Effector memory CD4-positive, alpha-beta T cell (primary cell): Measurements from ENCODE around the gene GLI1.

ENCODE experiments used
- DNase-seq, 3 donors: peaks; one replicate each; pipeline ENCODE4 v3.0.0-alpha.2; 2020
- H3K27ac ChIP-seq: 2 replicates; pipeline ENCODE4 v1.7.0; 2013; ENCODE audit warnings: mild to moderate bottlenecking, low read length, moderate library complexity; ENCODE audit not compliant: insufficient read depth, poor library complexity, severe bottlenecking
- H3K27me3 ChIP-seq: replicated peaks from 2 replicates; pipeline ENCODE4 v1.7.0; 2013; ENCODE audit warnings: mild to moderate bottlenecking, low read length; ENCODE audit not compliant: insufficient read depth, control insufficient read depth, poor library complexity, severe bottlenecking
- H3K36me3 ChIP-seq: 2 replicates; pipeline ENCODE4 v1.7.0; 2013; ENCODE audit warnings: mild to moderate bottlenecking, low read length, moderate library complexity; ENCODE audit not compliant: control insufficient read depth, insufficient read depth
- H3K4me1 ChIP-seq: 2 replicates; pipeline ENCODE4 v1.7.0; 2013; ENCODE audit warnings: low read length, mild to moderate bottlenecking; ENCODE audit not compliant: control insufficient read depth, insufficient read depth, poor library complexity, severe bottlenecking
- H3K4me3 ChIP-seq: 2 replicates; pipeline ENCODE4 v1.7.0; 2013; ENCODE audit warnings: low read length, low read depth, mild to moderate bottlenecking; ENCODE audit not compliant: insufficient read depth, poor library complexity, severe bottlenecking
- H3K9me3 ChIP-seq: 2 replicates; pipeline ENCODE4 v1.7.0; 2013; ENCODE audit warnings: mild to moderate bottlenecking, low read length, moderate library complexity; ENCODE audit not compliant: control insufficient read depth

The GLI1 gene

DNA sequence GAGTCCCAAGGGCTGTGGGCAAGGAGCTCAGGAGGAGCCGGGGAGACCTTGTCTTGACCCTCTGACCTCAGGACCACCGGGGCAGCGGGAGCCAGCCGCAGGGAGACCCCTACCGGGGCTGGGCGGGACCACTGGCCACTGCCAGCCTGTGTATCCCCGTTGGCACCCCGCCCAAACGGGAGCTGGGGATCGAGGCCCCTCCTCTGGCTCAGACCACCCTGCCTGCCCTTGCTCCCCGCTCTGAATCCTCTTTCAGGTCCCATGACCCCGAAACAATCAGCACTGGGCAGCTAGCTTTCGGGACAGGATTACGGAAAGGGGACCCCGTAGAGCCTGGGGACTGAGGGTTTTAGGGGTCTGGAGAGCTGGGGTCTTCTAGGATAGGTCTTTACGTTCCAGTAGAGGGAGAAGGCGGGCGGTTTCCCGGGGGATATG is 1.3 kb downstream of the GLI1 start:
- no peak for DNase-seq
- no peaks in the 10 kb centered on the region for H3K9me3 ChIP-seq
- peaks cover 8% of the 10 kb centered on the region for H3K27me3 ChIP-seq
- peak overlapping the region; percentile 68 for H3K4me3 ChIP-seq
- no peak overlapping the region for H3K27ac ChIP-seq
- H3K4me1 ChIP-seq: peaks cover 35% of the 10 kb centered on the region
- no peaks in the 10 kb centered on the region for H3K36me3 ChIP-seq

DNA sequence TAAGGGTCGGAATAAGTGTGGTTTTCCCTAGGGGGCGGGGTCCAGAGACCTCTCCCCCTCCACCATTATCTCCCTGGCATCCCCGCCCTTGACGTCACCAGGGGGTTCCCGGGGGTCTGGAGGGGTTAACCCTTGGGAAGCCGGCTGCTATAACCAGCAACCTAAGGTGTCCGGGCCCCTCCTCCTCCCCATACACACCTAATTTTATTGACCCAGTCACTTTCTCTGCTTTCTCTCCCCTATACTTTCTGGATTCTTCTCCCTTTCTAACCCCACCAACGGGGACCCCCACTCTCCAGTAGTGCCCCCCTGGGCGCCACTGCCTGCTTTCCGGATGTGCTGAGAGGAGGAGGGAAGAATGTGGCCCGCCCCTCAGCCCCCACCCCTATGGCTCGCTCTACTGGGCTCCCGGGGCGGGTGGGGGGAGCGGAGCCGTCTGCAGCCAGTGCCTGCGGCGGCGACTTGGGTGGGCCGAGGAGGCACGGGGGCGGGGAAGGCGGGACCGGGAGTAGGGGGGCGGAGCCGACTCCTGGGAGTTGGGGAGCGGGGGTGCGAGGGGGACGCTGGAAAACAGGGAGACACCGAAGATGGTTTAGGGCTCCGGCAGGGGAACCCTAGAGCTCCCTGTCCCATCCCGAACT is 1.8 kb downstream of the GLI1 start:
- Histone ChIP-seq H3K4me3 (peak overlapping the region; percentile 68), H3K4me1 (peaks cover 35% of the 10 kb centered on the region), H3K27ac (no peak overlapping the region), H3K27me3 (peaks cover 8% of the 10 kb centered on the region), H3K36me3 (no peaks in the 10 kb centered on the region), H3K9me3 (no peaks in the 10 kb centered on the region)
- no peak for DNase-seq

DNA sequence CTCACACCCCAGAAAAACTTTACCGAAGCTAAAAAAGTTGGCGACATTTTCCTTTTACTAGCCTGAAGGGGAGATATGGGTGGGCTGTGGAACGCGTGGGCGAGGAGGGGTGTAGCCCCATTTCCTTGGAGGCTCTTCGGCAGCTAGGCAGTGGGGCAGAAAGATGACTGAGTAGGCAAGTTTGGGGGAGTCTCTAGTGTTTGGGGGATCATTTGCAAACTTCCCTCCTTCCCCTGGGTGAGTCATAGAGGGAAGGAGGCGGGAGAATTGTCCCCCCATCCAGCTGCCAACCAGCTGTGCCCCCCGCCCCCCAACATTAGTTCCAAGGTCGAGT is 2.3 kb downstream of the GLI1 start:
- peak overlapping the region; percentile 68 for H3K4me3 ChIP-seq

DNA sequence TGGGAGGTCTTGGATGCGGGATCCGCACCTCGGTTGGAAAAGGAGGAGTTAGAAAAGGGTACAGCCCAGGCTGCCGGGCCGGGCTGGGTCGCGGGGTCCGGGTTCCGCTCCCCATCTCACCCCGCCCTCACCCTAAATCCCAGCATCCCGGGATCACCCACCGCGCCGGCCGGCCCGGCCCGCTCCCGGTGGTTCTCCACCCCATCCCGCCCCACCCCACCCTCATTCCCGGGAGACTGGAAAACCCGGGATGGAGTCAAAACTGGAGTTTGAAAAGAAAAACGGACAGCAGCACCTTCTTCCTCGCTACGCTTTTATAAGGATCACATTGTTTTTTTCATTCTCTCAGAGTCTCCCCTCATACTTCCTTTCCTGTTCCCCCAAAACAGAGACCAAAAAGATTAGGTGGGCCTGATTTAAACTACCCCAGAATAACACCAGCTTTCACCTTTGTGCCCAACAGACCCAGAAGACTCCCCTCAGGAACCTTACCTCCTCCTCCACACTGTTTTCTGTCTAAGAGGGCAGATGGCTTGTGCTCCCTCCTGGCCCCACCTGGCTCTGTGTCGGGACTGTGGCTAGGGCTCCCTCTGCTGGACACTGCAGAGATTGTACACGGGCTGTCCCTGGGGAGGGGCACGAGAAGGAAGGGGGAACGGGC is 2.8 kb downstream of the GLI1 start:
- H3K27me3 ChIP-seq: peaks cover 8% of the 10 kb centered on the region
- peaks cover 35% of the 10 kb centered on the region for H3K4me1 ChIP-seq
- no peaks in the 10 kb centered on the region for H3K9me3 ChIP-seq
- no peaks in the 10 kb centered on the region for H3K36me3 ChIP-seq
- peak overlapping the region; percentile 68 for H3K4me3 ChIP-seq
- H3K27ac ChIP-seq: peak overlapping the region; percentile 12
- DNase-seq: peak; percentile 73 to 79 (median 78)

More for the DNA sequence above, 2.3 kb downstream of the GLI1 start:
- Histone ChIP-seq H3K36me3 (no peaks in the 10 kb centered on the region), H3K27me3 (peaks cover 8% of the 10 kb centered on the region), H3K9me3 (no peaks in the 10 kb centered on the region), H3K4me1 (peaks cover 35% of the 10 kb centered on the region), H3K27ac (peak overlapping the region; percentile 12)
- DNase-seq: no peak

DNA sequence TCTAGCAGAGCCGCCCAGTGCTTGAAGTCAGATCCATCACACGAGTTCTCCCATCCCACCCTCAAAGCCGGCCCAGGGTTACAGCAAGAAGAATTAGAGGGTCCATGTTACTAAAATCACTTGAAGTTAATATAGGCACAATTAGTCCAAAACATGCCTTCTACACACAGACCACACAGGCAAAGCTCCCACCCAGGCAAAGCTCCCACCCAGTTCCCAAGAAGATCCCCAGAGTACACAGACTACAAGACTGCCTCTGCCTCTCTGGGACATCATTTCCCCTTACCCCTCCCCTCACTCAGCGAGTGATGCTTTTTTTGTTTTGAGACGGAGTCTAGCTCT is 3.3 kb downstream of the GLI1 start:
- Histone ChIP-seq H3K4me1 (peaks cover 35% of the 10 kb centered on the region), H3K4me3 (no peak overlapping the region), H3K9me3 (no peaks in the 10 kb centered on the region), H3K27me3 (peaks cover 8% of the 10 kb centered on the region), H3K36me3 (no peaks in the 10 kb centered on the region), H3K27ac (no peak overlapping the region)
- DNase-seq: no peak

DNA sequence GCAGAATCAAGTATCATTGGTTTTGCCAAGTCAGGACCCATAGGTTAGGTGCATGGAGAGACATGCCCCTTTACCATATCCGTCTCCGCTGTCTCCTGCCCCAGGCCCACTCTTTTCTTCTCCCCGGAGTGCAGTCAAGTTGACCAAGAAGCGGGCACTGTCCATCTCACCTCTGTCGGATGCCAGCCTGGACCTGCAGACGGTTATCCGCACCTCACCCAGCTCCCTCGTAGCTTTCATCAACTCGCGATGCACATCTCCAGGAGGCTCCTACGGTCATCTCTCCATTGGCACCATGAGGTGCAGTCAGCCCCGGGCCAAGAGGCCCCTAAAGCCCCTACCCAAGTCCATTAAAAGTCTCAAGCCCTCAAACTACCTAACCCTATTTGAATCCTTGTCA is 5.0 kb downstream of the GLI1 start:
- peaks cover 8% of the 10 kb centered on the region for H3K27me3 ChIP-seq
- H3K27ac ChIP-seq: no peak overlapping the region
- no peak for DNase-seq
- H3K9me3 ChIP-seq: no peaks in the 10 kb centered on the region
- no peak overlapping the region for H3K4me3 ChIP-seq
- H3K36me3 ChIP-seq: peaks cover 8% of the 10 kb centered on the region
- H3K4me1 ChIP-seq: peaks cover 29% of the 10 kb centered on the region

DNA sequence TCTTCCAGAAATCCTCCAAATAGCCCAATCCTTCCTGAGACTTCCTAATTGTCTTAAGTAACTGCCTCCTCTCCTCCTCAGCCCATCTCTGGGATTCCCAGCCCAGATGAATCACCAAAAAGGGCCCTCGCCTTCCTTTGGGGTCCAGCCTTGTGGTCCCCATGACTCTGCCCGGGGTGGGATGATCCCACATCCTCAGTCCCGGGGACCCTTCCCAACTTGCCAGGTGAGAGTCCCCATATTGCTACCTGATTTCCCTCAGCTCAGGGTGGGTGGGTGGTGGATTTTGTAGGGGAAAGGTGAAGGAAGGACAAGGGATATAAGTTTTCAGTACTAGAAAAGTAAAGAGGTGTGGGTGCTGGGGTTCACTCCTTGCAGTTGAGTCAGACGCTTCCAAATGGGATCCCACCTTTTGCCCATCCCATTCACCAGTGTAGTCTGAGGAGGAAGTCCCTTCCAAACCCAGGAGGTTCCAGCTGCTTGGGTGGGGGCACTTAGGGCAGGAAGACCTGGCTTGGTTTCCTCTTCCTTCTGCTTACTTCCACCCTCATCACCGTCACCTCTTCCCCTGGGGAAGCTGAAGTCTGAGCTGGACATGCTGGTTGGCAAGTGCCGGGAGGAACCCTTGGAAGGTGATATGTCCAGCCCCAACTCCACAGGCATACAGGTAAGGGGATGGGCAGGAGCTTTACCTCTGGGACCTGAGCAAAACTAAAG is 5.6 kb downstream of the GLI1 start:
- H3K4me1 ChIP-seq: peaks cover 23% of the 10 kb centered on the region
- H3K36me3 ChIP-seq: peaks cover 14% of the 10 kb centered on the region
- no peak for DNase-seq
- H3K27ac ChIP-seq: no peak overlapping the region
- no peak overlapping the region for H3K4me3 ChIP-seq
- H3K9me3 ChIP-seq: no peaks in the 10 kb centered on the region
- H3K27me3 ChIP-seq: peaks cover 8% of the 10 kb centered on the region

DNA sequence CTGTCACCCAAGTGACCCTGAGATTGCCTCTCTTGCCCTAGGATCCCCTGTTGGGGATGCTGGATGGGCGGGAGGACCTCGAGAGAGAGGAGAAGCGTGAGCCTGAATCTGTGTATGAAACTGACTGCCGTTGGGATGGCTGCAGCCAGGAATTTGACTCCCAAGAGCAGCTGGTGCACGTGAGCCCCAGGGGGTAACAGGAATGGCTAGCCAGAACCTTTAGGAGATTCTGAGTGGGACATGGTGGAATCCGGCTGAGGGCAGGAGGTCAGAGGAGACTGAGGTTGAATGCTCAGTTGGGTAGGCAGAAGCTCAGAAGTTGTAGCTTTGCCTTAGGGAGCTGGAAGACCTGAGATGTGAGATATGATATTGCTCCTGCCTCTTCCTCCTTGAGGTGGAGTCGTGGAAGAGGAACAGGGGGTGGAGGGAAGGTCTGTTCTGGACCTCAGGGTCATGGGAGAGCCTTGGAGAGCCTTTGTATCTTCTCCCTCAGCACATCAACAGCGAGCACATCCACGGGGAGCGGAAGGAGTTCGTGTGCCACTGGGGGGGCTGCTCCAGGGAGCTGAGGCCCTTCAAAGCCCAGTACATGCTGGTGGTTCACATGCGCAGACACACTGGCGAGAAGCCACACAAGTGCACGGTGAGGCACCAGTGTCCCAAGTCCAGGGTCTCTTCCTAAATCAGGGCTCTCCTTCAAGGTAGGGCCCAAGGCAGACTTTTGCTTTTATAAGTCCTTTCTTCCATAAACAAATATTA is 6.3 kb downstream of the GLI1 start:
- Histone ChIP-seq H3K27me3 (peaks cover 2% of the 10 kb centered on the region), H3K4me3 (no peak overlapping the region), H3K27ac (no peak overlapping the region), H3K36me3 (peaks cover 22% of the 10 kb centered on the region), H3K9me3 (no peaks in the 10 kb centered on the region), H3K4me1 (peaks cover 16% of the 10 kb centered on the region)
- DNase-seq: no peak

DNA sequence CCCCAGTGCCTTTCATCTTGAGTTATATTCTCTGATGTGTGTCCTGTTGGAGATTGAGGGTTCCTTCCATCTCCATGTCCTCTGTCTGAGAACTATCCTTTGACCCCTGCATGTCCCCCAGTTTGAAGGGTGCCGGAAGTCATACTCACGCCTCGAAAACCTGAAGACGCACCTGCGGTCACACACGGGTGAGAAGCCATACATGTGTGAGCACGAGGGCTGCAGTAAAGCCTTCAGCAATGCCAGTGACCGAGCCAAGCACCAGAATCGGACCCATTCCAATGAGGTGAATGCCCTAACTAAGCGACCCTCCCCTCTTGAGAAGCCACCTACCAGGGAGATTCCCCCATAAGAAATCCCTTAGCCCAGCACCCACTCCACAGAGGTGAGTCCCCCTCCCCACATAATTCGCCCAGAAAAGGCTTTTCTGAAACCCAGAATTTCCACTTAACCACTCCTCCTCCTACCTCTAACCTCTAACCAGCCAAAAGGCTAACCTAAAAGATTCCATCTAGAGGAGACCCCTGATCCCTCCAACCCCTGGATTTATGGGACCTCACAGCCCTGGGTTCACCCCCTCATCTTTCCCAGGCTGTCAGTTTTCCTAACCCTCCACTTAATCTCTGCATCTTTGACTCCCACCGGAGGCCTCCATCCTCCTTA is 7.8 kb downstream of the GLI1 start:
- Histone ChIP-seq H3K4me1 (peaks cover 2% of the 10 kb centered on the region), H3K27ac (no peak overlapping the region), H3K27me3 (no peaks in the 10 kb centered on the region), H3K9me3 (no peaks in the 10 kb centered on the region), H3K4me3 (no peak overlapping the region), H3K36me3 (peaks cover 35% of the 10 kb centered on the region)
- DNase-seq: no peak
